Coronary artery (tissue), 2 donors: ENCODE results near the gene SLC6A6.

Source experiments
- DNase-seq: peaks from one replicate; pipeline ENCODE4 v3.0.0-alpha.2; 2017; ENCODE audit warnings: low spot score
- H3K27ac ChIP-seq, 2 donors: fragments of 200-600 bp; sonication (generic); one replicate each; pipeline ENCODE4 v1.5.1; 2016 to 2019
- H3K4me3 ChIP-seq: fragments of 200-600 bp; sonication (generic); 2 replicates; pipeline ENCODE4 v1.5.1; 2016; ENCODE audit warnings: mild to moderate bottlenecking, moderate library complexity
- CTCF ChIP-seq: fragments of 200-600 bp; sonication (generic); IDR thresholded peaks from one replicate; pipeline ENCODE4 v1.5.1; 2019; ENCODE audit warnings: antibody characterized with exemption

Gene SLC6A6

GRCh38 chr3:14462738-14463137, 60.3 kb downstream of the SLC6A6 start:
- H3K27ac ChIP-seq: no peak overlapping the region
- H3K4me3 ChIP-seq: no peak overlapping the region
- no peak for TF ChIP-seq CTCF
- DNase-seq: no peak

GRCh38 chr3:14463330-14464140, 61.1 kb downstream of the SLC6A6 start:
- no peak for DNase-seq
- Histone ChIP-seq H3K4me3 (no peak overlapping the region), H3K27ac (no peak overlapping the region)
- no peak for TF ChIP-seq CTCF

- TF ChIP-seq CTCF: no peak
- DNase-seq: no peak
Measured at GRCh38 chr3:14464141-14464465, 61.7 kb downstream of the SLC6A6 start.

GRCh38 chr3:14464521-14464920, 62.1 kb downstream of the SLC6A6 start:
- Histone ChIP-seq H3K27ac (no peak overlapping the region), H3K4me3 (no peak overlapping the region)
- no peak for DNase-seq
- no peak for TF ChIP-seq CTCF

More at GRCh38 chr3:14464141-14464465, 61.7 kb downstream of the SLC6A6 start:
- Histone ChIP-seq H3K4me3 (no peak overlapping the region), H3K27ac (no peak overlapping the region)

GRCh38 chr3:14465425-14465824, 63.0 kb downstream of the SLC6A6 start:
- no peak overlapping the region for H3K4me3 ChIP-seq
- TF ChIP-seq CTCF: no peak
- H3K27ac ChIP-seq: no peak overlapping the region
- DNase-seq: no peak

- H3K27ac ChIP-seq: no peak overlapping the region
- no peak overlapping the region for H3K4me3 ChIP-seq
- no peak for DNase-seq
- TF ChIP-seq CTCF: no peak
Measured at GRCh38 chr3:14466179-14466903, 63.9 kb downstream of the SLC6A6 start.
